H9 (cell line): ENCODE measurements around the gene FAM177B. TPM values are rescaled to one million over a fixed set of nuclear protein-coding genes. Genes with fewer than 3 reads are reported as not detected.

Experiments used
- DNase-seq: peaks from one replicate; pipeline ENCODE4 v3.0.0-alpha.2; 2017
- H2AFZ ChIP-seq: one replicate; pipeline ENCODE4 v1.6.1; 2013; ENCODE audit warnings: mild to moderate bottlenecking, low read length, control low read depth, moderate library complexity
- H2AK5ac ChIP-seq: 2 replicates; pipeline ENCODE4 v1.6.1; 2013; ENCODE audit warnings: low read length, control low read depth, mixed read lengths; ENCODE audit not compliant: insufficient read length
- H2BK120ac ChIP-seq: one replicate; pipeline ENCODE4 v1.6.1; 2013; ENCODE audit warnings: low read depth, mild to moderate bottlenecking, low read length, control low read depth, inconsistent platforms; ENCODE audit not compliant: poor library complexity, severe bottlenecking
- H2BK12ac ChIP-seq: 2 replicates; pipeline ENCODE4 v1.6.1; 2013; ENCODE audit warnings: low read length, control low read depth, mixed read lengths, low read depth; ENCODE audit not compliant: insufficient read length
- H2BK15ac ChIP-seq: 2 replicates; pipeline ENCODE4 v1.6.1; 2013; ENCODE audit warnings: low read depth, low read length, control low read depth
- H2BK20ac ChIP-seq: one replicate; pipeline ENCODE4 v1.6.1; 2013; ENCODE audit warnings: low read depth, mild to moderate bottlenecking, low read length, control low read depth, inconsistent platforms; ENCODE audit not compliant: poor library complexity, severe bottlenecking
- H2BK5ac ChIP-seq: 2 replicates; pipeline ENCODE4 v1.6.1; 2013; ENCODE audit warnings: low read length, control low read depth, mixed read lengths; ENCODE audit not compliant: insufficient read length
- H3K14ac ChIP-seq: 2 replicates; pipeline ENCODE4 v1.6.1; 2013; ENCODE audit warnings: low read length, control low read depth; ENCODE audit not compliant: insufficient read depth
- H3K18ac ChIP-seq: 2 replicates; pipeline ENCODE4 v1.6.1; 2013; ENCODE audit warnings: low read depth, mild to moderate bottlenecking, mixed read lengths, low read length, control low read depth; ENCODE audit not compliant: insufficient read length
- H3K23ac ChIP-seq: 2 replicates; pipeline ENCODE4 v1.6.1; 2013; ENCODE audit warnings: low read length, control low read depth, mixed read lengths, low read depth; ENCODE audit not compliant: insufficient read length
- H3K23me2 ChIP-seq: 2 replicates; pipeline ENCODE4 v1.6.1; 2013; ENCODE audit warnings: low read depth, mild to moderate bottlenecking, mixed read lengths, low read length, control low read depth; ENCODE audit not compliant: insufficient read length, poor library complexity, severe bottlenecking
- H3K27ac ChIP-seq: 2 replicates; pipeline ENCODE4 v1.5.1; 2013; ENCODE audit warnings: low read length, control low read depth, mixed read lengths, low read depth; ENCODE audit not compliant: insufficient read length
- H3K27me3 ChIP-seq: 2 replicates; pipeline ENCODE4 v1.6.1; 2013; ENCODE audit warnings: low read length, control low read depth, inconsistent platforms; ENCODE audit not compliant: insufficient read depth
- H3K4ac ChIP-seq: 2 replicates; pipeline ENCODE4 v1.6.1; 2013; ENCODE audit warnings: low read depth, mild to moderate bottlenecking, control low read depth, inconsistent platforms, low read length, moderate library complexity
- H3K4me1 ChIP-seq: 2 replicates; pipeline ENCODE4 v1.6.1; 2013; ENCODE audit warnings: low read length, control low read depth, inconsistent platforms; ENCODE audit not compliant: insufficient read depth
- H3K4me2 ChIP-seq: 2 replicates; pipeline ENCODE4 v1.6.1; 2013; ENCODE audit warnings: low read length, control low read depth, mixed read lengths; ENCODE audit not compliant: insufficient read length, insufficient read depth
- H3K56ac ChIP-seq: 2 replicates; pipeline ENCODE4 v1.6.1; 2013; ENCODE audit warnings: low read depth, mild to moderate bottlenecking, mixed read lengths, low read length, control low read depth; ENCODE audit not compliant: insufficient read length
- H3K79me1 ChIP-seq: 2 replicates; pipeline ENCODE4 v1.6.1; 2013; ENCODE audit warnings: low read depth, mild to moderate bottlenecking, moderate library complexity, low read length, control low read depth, inconsistent platforms; ENCODE audit not compliant: insufficient read depth, poor library complexity, severe bottlenecking
- H3K79me2 ChIP-seq: 2 replicates; pipeline ENCODE4 v1.6.1; 2013; ENCODE audit warnings: low read length, control low read depth, inconsistent platforms; ENCODE audit not compliant: insufficient read depth
- H3K9ac ChIP-seq: 2 replicates; pipeline ENCODE4 v1.6.1; 2013; ENCODE audit warnings: low read length, control low read depth, mixed read lengths; ENCODE audit not compliant: insufficient read length; ENCODE audit errors: extremely low read depth
- H3K9me3 ChIP-seq: one replicate; pipeline ENCODE4 v1.6.1; 2013; ENCODE audit warnings: low read depth, low read length, inconsistent platforms; ENCODE audit not compliant: control insufficient read depth
- H3T11ph ChIP-seq: one replicate; pipeline ENCODE4 v1.6.1; 2013; ENCODE audit warnings: mild to moderate bottlenecking, low read length, control low read depth, inconsistent platforms
- H4K20me1 ChIP-seq: one replicate; pipeline ENCODE4 v1.6.1; 2013; ENCODE audit not compliant: control insufficient read depth, insufficient read length, insufficient read depth
- H4K5ac ChIP-seq: 2 replicates; pipeline ENCODE4 v1.6.1; 2013; ENCODE audit warnings: low read depth, mild to moderate bottlenecking, mixed read lengths, low read length, control low read depth; ENCODE audit not compliant: insufficient read length
- H4K8ac ChIP-seq: replicated peaks from 2 replicates; pipeline ENCODE4 v1.6.1; 2013; ENCODE audit warnings: low read length, control low read depth, mixed read lengths, low read depth; ENCODE audit not compliant: insufficient read length
- H4K91ac ChIP-seq: 2 replicates; pipeline ENCODE4 v1.6.1; 2013; ENCODE audit warnings: low read depth, mild to moderate bottlenecking, moderate library complexity, mixed read lengths, low read length, control low read depth; ENCODE audit not compliant: insufficient read length
- H3K27ac Mint-ChIP-seq, 3 experiments: 2 replicates in 2 of 3; 3 replicates in 1 of 3; pipeline ENCODE4 v1.8.0; 2020 to 2021; ENCODE audit warnings: mixed read lengths in 3 of 3, mild to moderate bottlenecking in 1 of 3, moderate library complexity in 1 of 3
- H3K27me3 Mint-ChIP-seq: 2 replicates; pipeline ENCODE4 v1.8.0; 2021; ENCODE audit warnings: low read depth, mild to moderate bottlenecking, moderate library complexity, mixed read lengths
- H3K36me3 Mint-ChIP-seq, 3 experiments: 2 replicates in 2 of 3; 3 replicates in 1 of 3; pipeline ENCODE4 v1.8.0; 2020 to 2021; ENCODE audit warnings: low read depth in 3 of 3, mixed read lengths in 3 of 3; ENCODE audit not compliant: insufficient read depth in 1 of 3
- H3K4me1 Mint-ChIP-seq, 2 experiments: 2 replicates each; pipeline ENCODE4 v1.8.0; 2020; ENCODE audit warnings: mixed read lengths in 2 of 2
- H3K4me3 Mint-ChIP-seq, 2 experiments: 2 replicates in 1 of 2; 3 replicates in 1 of 2; pipeline ENCODE4 v1.8.0; 2020 to 2021; ENCODE audit warnings: mild to moderate bottlenecking in 2 of 2, mixed read lengths in 2 of 2, moderate library complexity in 1 of 2
- H3K9me3 Mint-ChIP-seq, 2 experiments: 2 replicates in 1 of 2; 3 replicates in 1 of 2; pipeline ENCODE4 v1.8.0; 2020; ENCODE audit warnings: mild to moderate bottlenecking in 2 of 2, mixed read lengths in 2 of 2, moderate library complexity in 1 of 2
- CTCF ChIP-seq: fragments of 200-600 bp; sonication (generic); conservative IDR thresholded peaks from 3 replicates; pipeline ENCODE4 v1.8.0; 2021; ENCODE audit warnings: antibody characterized with exemption, mild to moderate bottlenecking
- WGBS: extraction: QIAGEN DNeasy Blood & Tissue Kit; methylation state at CpG from one replicate; pipeline ENCODE4 v1.1.7; 2013; ENCODE audit warnings: missing lambda C conversion rate, low lambda C conversion rate, mixed read lengths; ENCODE audit not compliant: insufficient read length; ENCODE audit errors: extremely low coverage; 5-methylcytosine and 5-hydroxymethylcytosine counted together
- total RNA-seq: library from RNA; stranded (reverse); gene quantifications from 2 replicates; pipeline ENCODE4 v1.2.1, GENCODE V29; 2021

The FAM177B gene
- total RNA-seq, 1 experiment from 2014 or later, result not detected

DNA sequence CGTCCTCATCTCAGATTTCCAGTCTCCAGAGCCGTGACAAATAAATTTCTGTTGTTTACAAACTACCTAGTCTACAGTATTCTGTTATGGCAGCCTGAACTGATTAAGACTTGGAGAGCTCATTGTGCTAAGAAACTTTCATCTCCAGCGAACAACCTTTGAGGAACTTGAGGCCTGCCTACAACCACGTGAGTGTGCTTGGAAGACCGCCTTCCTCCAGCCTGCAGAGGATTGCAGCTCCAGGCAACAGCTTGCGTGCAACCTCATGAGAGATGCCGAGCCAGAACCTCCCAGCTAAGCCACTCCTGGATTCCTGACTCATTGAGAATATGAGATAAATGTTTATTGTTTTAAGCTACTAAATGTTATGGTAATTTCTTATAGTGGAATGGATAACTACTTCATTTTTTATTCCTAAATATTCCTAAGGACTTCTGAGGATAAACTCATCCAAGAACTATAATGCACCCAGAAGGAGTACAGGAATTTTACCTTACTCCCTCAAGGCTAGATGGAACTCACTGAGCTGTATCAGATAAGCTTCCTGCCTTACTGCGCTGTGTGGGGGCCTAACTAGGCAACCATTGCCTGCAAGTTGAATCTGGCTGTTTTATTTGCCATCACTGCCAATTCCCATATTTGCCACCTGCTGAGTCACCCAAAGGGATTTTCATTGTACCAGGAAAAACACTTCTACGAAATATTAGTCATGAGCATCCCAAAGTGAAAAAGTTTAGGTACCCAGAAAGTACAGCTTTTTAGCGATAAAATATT is 17.6 kb downstream of the FAM177B start:
- Histone ChIP-seq H4K5ac (no peak overlapping the region), H2BK5ac (no peak overlapping the region), H3K27me3 (no peaks in the 10 kb centered on the region), H3K79me2 (no peaks in the 10 kb centered on the region), H4K91ac (no peak overlapping the region), H2BK20ac (no peak overlapping the region), H3K9me3 (no peaks in the 10 kb centered on the region), H3K9ac (no peak overlapping the region), H3K14ac (no peak overlapping the region), H3K4me1 (no peaks in the 10 kb centered on the region), H3K4me2 (no peak overlapping the region), H2AFZ (no peak overlapping the region), H4K8ac (no peak overlapping the region), H4K20me1 (no peaks in the 10 kb centered on the region), H3K23ac (no peak overlapping the region), H2BK120ac (no peak overlapping the region), H3T11ph (no peak overlapping the region), H3K27ac (no peak overlapping the region), H3K79me1 (no peaks in the 10 kb centered on the region), H3K23me2 (no peaks in the 10 kb centered on the region), H2BK12ac (no peak overlapping the region), H2AK5ac (no peak overlapping the region), H3K4ac (no peak overlapping the region), H3K56ac (no peak overlapping the region), H3K18ac (no peak overlapping the region), H2BK15ac (no peak overlapping the region)
- no peaks in the 10 kb centered on the region for H3K36me3 Mint-ChIP-seq
- H3K27ac Mint-ChIP-seq, result no peak overlapping the region
- H3K4me3 Mint-ChIP-seq, result no peak overlapping the region
- no peak for DNase-seq
- H3K9me3 Mint-ChIP-seq, result no peaks in the 10 kb centered on the region
- TF ChIP-seq CTCF, result no peak
- H3K4me1 Mint-ChIP-seq, result peaks cover 0 to 5% of the 10 kb centered on the region in 2 experiments; a peak in 1 of 4 replicates
- no CpG with 5 or more reads among the region's 10 CpGs for WGBS
- H3K27me3 Mint-ChIP-seq, result no peaks in the 10 kb centered on the region
